ENCODE measurements around the gene LAS1L.
"Not testable (repeated sequence)": the region's sequence is repeated elsewhere in the genome, so short reads cannot be mapped to it uniquely, and the experiment has no call there.

The LAS1L gene

DNA sequence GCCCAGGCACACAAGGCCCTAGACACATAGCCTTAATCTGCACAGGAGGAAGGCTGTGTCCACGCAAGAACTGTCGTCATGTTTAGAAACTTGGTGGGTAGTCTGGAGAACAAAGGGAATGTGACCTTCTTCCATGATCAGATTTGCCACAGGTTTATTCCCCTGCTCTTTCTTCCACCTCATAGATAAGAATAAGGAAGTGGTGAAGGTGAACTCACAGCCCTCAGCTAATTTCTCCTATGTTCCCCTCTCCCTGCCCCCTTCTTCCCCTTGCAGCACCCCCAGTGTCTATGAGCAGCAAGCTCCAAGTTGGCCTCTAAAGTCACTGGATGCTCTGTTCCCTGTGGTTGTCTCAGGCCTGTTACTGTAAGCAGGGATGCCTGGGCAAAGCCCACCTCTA is 39.8 kb upstream of the LAS1L start:
- H3K27ac ChIP-seq (ENCODE audit: low read depth, low read length, poor library complexity, severe bottlenecking) = no peak overlapping the region
- TF ChIP-seq, protein P1, sequence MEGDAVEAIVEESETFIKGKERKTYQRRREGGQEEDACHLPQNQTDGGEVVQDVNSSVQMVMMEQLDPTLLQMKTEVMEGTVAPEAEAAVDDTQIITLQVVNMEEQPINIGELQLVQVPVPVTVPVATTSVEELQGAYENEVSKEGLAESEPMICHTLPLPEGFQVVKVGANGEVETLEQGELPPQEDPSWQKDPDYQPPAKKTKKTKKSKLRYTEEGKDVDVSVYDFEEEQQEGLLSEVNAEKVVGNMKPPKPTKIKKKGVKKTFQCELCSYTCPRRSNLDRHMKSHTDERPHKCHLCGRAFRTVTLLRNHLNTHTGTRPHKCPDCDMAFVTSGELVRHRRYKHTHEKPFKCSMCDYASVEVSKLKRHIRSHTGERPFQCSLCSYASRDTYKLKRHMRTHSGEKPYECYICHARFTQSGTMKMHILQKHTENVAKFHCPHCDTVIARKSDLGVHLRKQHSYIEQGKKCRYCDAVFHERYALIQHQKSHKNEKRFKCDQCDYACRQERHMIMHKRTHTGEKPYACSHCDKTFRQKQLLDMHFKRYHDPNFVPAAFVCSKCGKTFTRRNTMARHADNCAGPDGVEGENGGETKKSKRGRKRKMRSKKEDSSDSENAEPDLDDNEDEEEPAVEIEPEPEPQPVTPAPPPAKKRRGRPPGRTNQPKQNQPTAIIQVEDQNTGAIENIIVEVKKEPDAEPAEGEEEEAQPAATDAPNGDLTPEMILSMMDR (IDR thresholded peaks at IDR 0.05; ENCODE audit: low read length) = no peak
- no peak for TF ChIP-seq EZH2 (IDR thresholded peaks at IDR 0.05; ENCODE audit: borderline replicate concordance, low read length)
- H3K4me2 ChIP-seq (ENCODE audit: low read length) = no peak overlapping the region
- no peaks in the 10 kb centered on the region for H3K4me1 ChIP-seq (ENCODE audit: insufficient read depth, low read length, severe bottlenecking)
- H3K9ac ChIP-seq (ENCODE audit: low read length) = no peak overlapping the region
- H4K20me1 ChIP-seq (ENCODE audit: insufficient read depth, low read length) = no peaks in the 10 kb centered on the region
- H2AFZ ChIP-seq (ENCODE audit: low read length) = no peak overlapping the region
- H3K9me3 ChIP-seq (ENCODE audit: low read length) = no peaks in the 10 kb centered on the region
- H3K79me2 ChIP-seq (ENCODE audit: insufficient read depth, low read length) = no peaks in the 10 kb centered on the region
- no peak overlapping the region for H3K4me3 ChIP-seq (ENCODE audit: low read depth, low read length, poor library complexity, severe bottlenecking)
- H3K27me3 ChIP-seq (ENCODE audit: insufficient read depth, low read length) = no peaks in the 10 kb centered on the region
- no peaks in the 10 kb centered on the region for H3K36me3 ChIP-seq (ENCODE audit: insufficient read depth, low read length)
- H3F3A ChIP-seq (ENCODE audit: insufficient read depth, low read length) = no peaks in the 10 kb centered on the region
- no peaks in the 10 kb centered on the region for H3K9me2 ChIP-seq (ENCODE audit: low read depth, low read length)

DNA sequence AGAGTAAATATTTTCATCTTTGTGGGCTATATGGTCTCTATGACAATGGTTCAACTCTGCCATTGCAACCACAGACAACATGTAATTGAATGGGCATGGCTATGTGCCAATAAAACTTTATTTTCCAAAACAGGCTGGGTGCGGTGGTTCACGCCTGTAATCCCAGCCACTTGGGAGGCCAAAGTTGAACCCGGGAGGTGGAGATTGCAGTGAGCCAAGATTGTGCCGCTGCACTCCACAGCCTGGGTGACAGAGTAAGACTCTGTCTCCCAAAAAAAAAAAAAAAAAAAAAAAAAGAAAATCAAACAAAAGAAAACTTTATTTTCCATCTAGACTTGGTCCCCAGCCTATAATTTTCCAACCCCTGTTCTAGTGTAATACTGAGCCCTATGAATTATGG is 38.4 kb upstream of the LAS1L start:
- Histone ChIP-seq H3F3A (ENCODE audit: insufficient read depth, low read length) (no peaks in the 10 kb centered on the region), H3K27me3 (ENCODE audit: insufficient read depth, low read length) (no peaks in the 10 kb centered on the region), H3K36me3 (ENCODE audit: insufficient read depth, low read length) (no peaks in the 10 kb centered on the region), H3K9me2 (ENCODE audit: low read depth, low read length) (no peaks in the 10 kb centered on the region), H3K9ac (ENCODE audit: low read length) (no peak overlapping the region), H4K20me1 (ENCODE audit: insufficient read depth, low read length) (no peaks in the 10 kb centered on the region), H3K79me2 (ENCODE audit: insufficient read depth, low read length) (no peaks in the 10 kb centered on the region), H2AFZ (ENCODE audit: low read length) (no peak overlapping the region), H3K4me2 (ENCODE audit: low read length) (no peak overlapping the region), H3K4me3 (ENCODE audit: low read depth, low read length, poor library complexity, severe bottlenecking) (no peak overlapping the region), H3K4me1 (ENCODE audit: insufficient read depth, low read length, severe bottlenecking) (no peaks in the 10 kb centered on the region), H3K9me3 (ENCODE audit: low read length) (no peaks in the 10 kb centered on the region), H3K27ac (ENCODE audit: low read depth, low read length, poor library complexity, severe bottlenecking) (no peak overlapping the region)
- TF ChIP-seq EZH2 (IDR thresholded peaks at IDR 0.05; ENCODE audit: borderline replicate concordance, low read length) = no peak
- TF ChIP-seq, protein P1 (IDR thresholded peaks at IDR 0.05; ENCODE audit: low read length) = no peak

DNA sequence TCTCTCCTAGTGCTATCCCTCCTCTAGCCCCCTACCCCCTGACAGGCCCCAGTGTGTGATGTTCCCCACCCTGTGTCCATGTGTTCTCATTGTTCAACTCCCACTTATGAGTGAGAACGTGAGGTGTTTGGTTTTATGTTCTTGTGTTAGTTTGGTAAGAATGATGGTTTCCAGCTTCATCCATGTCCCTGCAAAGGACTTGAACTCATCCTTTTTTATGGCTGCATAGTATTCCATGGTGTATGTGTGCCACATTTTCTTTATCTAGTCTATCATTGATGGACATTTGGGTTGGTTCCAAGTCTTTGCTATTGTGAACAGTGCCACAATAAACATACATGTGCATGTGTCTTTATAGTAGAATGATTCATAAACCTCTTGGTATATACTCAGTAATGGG is 28.3 kb upstream of the LAS1L start:
- not testable (repeated sequence) for H4K20me1 ChIP-seq (ENCODE audit: insufficient read depth, low read length); H3K4me3 ChIP-seq (ENCODE audit: low read depth, low read length, poor library complexity, severe bottlenecking); H3K36me3 ChIP-seq (ENCODE audit: insufficient read depth, low read length); H3K9ac ChIP-seq (ENCODE audit: low read length); H3K79me2 ChIP-seq (ENCODE audit: insufficient read depth, low read length); H3K9me2 ChIP-seq (ENCODE audit: low read depth, low read length); H2AFZ ChIP-seq (ENCODE audit: low read length); H3F3A ChIP-seq (ENCODE audit: insufficient read depth, low read length); H3K9me3 ChIP-seq (ENCODE audit: low read length); H3K27ac ChIP-seq (ENCODE audit: low read depth, low read length, poor library complexity, severe bottlenecking); H3K27me3 ChIP-seq (ENCODE audit: insufficient read depth, low read length); H3K4me2 ChIP-seq (ENCODE audit: low read length); H3K4me1 ChIP-seq (ENCODE audit: insufficient read depth, low read length, severe bottlenecking)

DNA sequence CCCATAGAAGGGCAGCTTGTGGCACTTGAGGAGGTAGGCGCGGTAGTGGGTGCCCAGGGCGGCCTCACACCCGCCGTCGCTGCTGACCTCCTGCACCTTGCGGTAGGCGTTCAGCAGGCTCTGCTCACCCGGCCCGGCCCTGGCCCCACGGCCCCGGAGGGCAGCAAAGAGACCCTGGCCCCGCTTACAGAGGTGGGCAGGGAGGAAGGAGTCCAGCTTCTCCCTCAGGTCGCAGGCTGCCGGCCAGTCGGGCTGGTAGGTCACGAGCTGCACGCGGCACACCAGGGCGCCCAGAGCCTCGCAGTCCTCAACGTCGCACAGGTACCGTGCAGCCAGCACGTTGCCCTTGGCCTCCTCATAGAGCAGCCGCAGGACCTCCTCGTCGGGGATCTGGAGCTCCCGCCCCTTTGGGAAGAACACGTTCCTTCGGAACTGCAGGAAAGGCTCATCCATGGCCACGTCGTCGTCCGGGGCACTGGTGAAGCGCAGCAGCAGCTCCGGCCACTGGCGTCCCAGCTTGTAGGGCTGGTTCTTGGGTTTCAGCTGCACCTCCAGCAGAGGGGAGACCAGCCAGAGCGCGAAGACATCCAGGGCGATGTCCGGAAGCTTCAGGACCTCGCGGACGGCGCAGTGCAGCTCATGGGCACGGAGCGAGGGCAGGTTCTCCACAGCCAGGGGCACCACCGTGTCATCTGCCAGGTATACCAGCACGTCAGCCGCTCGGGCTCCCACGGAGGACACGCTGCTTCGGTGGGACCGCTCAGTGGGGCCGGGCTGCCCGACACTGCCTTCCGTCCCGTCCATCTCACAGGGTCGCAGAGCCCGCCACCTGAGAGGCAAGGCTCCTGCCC is 17.1 kb upstream of the LAS1L start:
- no peaks in the 10 kb centered on the region for H3K9me2 ChIP-seq (ENCODE audit: low read depth, low read length)
- no peaks in the 10 kb centered on the region for H3K79me2 ChIP-seq (ENCODE audit: insufficient read depth, low read length)
- no peak overlapping the region for H3K4me3 ChIP-seq (ENCODE audit: low read depth, low read length, poor library complexity, severe bottlenecking)
- no peaks in the 10 kb centered on the region for H3K36me3 ChIP-seq (ENCODE audit: insufficient read depth, low read length)
- H2AFZ ChIP-seq (ENCODE audit: low read length) = no peak overlapping the region
- no peak overlapping the region for H3K9ac ChIP-seq (ENCODE audit: low read length)
- no peaks in the 10 kb centered on the region for H4K20me1 ChIP-seq (ENCODE audit: insufficient read depth, low read length)
- H3K4me1 ChIP-seq (ENCODE audit: insufficient read depth, low read length, severe bottlenecking) = no peaks in the 10 kb centered on the region
- H3K27ac ChIP-seq (ENCODE audit: low read depth, low read length, poor library complexity, severe bottlenecking) = no peak overlapping the region
- no peaks in the 10 kb centered on the region for H3K27me3 ChIP-seq (ENCODE audit: insufficient read depth, low read length)
- no peaks in the 10 kb centered on the region for H3F3A ChIP-seq (ENCODE audit: insufficient read depth, low read length)
- no peak overlapping the region for H3K4me2 ChIP-seq (ENCODE audit: low read length)
- TF ChIP-seq EZH2 (IDR thresholded peaks at IDR 0.05; ENCODE audit: borderline replicate concordance, low read length) = no peak
- TF ChIP-seq, protein P1 (IDR thresholded peaks at IDR 0.05; ENCODE audit: low read length) = no peak
- H3K9me3 ChIP-seq (ENCODE audit: low read length) = no peaks in the 10 kb centered on the region

All from OCI-LY1 (cell line).